HG03575 (cell line): ENCODE measurements around the gene HACE1.

Experiments used
- ATAC-seq: cut with Tn5 transposase; IDR thresholded peaks from one replicate; pipeline ENCODE4 v1.9.1; 2021; ENCODE audit not compliant: unreplicated experiment, insufficient number of reproducible peaks, low FRiP score; ENCODE audit errors: extremely low read depth

The HACE1 gene

GRCh38 chr6:104700371-104701185, 159.1 kb downstream of the HACE1 start:
- no peak for ATAC-seq

- no peak for ATAC-seq
Measured at GRCh38 chr6:104699593-104700329, 160.0 kb downstream of the HACE1 start.

GRCh38 chr6:104698979-104699378, 160.7 kb downstream of the HACE1 start:
- no peak for ATAC-seq

GRCh38 chr6:104692008-104692407, 167.7 kb downstream of the HACE1 start:
- no peak for ATAC-seq

- no peak for ATAC-seq
Measured at GRCh38 chr6:104689551-104690205, 170.0 kb downstream of the HACE1 start.

GRCh38 chr6:104688283-104688969, 171.3 kb downstream of the HACE1 start:
- no peak for ATAC-seq

- ATAC-seq, result no peak
Measured at GRCh38 chr6:104686550-104687175, 173.1 kb downstream of the HACE1 start.

- no peak for ATAC-seq
Measured at GRCh38 chr6:104685871-104686549, 173.7 kb downstream of the HACE1 start.

- no peak for ATAC-seq
Measured at GRCh38 chr6:104684911-104685415, 174.8 kb downstream of the HACE1 start.

GRCh38 chr6:104683809-104684208, 175.9 kb downstream of the HACE1 start:
- ATAC-seq, result no peak

GRCh38 chr6:104682722-104683643, 176.7 kb downstream of the HACE1 start:
- no peak for ATAC-seq

GRCh38 chr6:104680539-104680938, 179.2 kb downstream of the HACE1 start:
- ATAC-seq, result no peak

GRCh38 chr6:104679971-104680370, 179.7 kb downstream of the HACE1 start:
- no peak for ATAC-seq
